H9 (cell line): ENCODE measurements around the gene XBP1. TPM values are rescaled to one million over a fixed set of nuclear protein-coding genes. Genes with fewer than 3 reads are reported as not detected.
A peak's percentile ranks its signal among the peaks of the same experiment; 100 is the strongest.

ENCODE experiments used
- DNase-seq: peaks from one replicate; pipeline ENCODE4 v3.0.0-alpha.2; 2017
- H2AFZ ChIP-seq: one replicate; pipeline ENCODE4 v1.6.1; 2013; ENCODE audit warnings: mild to moderate bottlenecking, low read length, control low read depth, moderate library complexity
- H2AK5ac ChIP-seq: 2 replicates; pipeline ENCODE4 v1.6.1; 2013; ENCODE audit warnings: low read length, control low read depth, mixed read lengths; ENCODE audit not compliant: insufficient read length
- H2BK120ac ChIP-seq: one replicate; pipeline ENCODE4 v1.6.1; 2013; ENCODE audit warnings: low read depth, mild to moderate bottlenecking, low read length, control low read depth, inconsistent platforms; ENCODE audit not compliant: poor library complexity, severe bottlenecking
- H2BK12ac ChIP-seq: 2 replicates; pipeline ENCODE4 v1.6.1; 2013; ENCODE audit warnings: low read length, control low read depth, mixed read lengths, low read depth; ENCODE audit not compliant: insufficient read length
- H2BK15ac ChIP-seq: 2 replicates; pipeline ENCODE4 v1.6.1; 2013; ENCODE audit warnings: low read depth, low read length, control low read depth
- H2BK20ac ChIP-seq: one replicate; pipeline ENCODE4 v1.6.1; 2013; ENCODE audit warnings: low read depth, mild to moderate bottlenecking, low read length, control low read depth, inconsistent platforms; ENCODE audit not compliant: poor library complexity, severe bottlenecking
- H2BK5ac ChIP-seq: 2 replicates; pipeline ENCODE4 v1.6.1; 2013; ENCODE audit warnings: low read length, control low read depth, mixed read lengths; ENCODE audit not compliant: insufficient read length
- H3K14ac ChIP-seq: 2 replicates; pipeline ENCODE4 v1.6.1; 2013; ENCODE audit warnings: low read length, control low read depth; ENCODE audit not compliant: insufficient read depth
- H3K18ac ChIP-seq: 2 replicates; pipeline ENCODE4 v1.6.1; 2013; ENCODE audit warnings: low read depth, mild to moderate bottlenecking, mixed read lengths, low read length, control low read depth; ENCODE audit not compliant: insufficient read length
- H3K23ac ChIP-seq: 2 replicates; pipeline ENCODE4 v1.6.1; 2013; ENCODE audit warnings: low read length, control low read depth, mixed read lengths, low read depth; ENCODE audit not compliant: insufficient read length
- H3K23me2 ChIP-seq: 2 replicates; pipeline ENCODE4 v1.6.1; 2013; ENCODE audit warnings: low read depth, mild to moderate bottlenecking, mixed read lengths, low read length, control low read depth; ENCODE audit not compliant: insufficient read length, poor library complexity, severe bottlenecking
- H3K27ac ChIP-seq: 2 replicates; pipeline ENCODE4 v1.5.1; 2013; ENCODE audit warnings: low read length, control low read depth, mixed read lengths, low read depth; ENCODE audit not compliant: insufficient read length
- H3K27me3 ChIP-seq: 2 replicates; pipeline ENCODE4 v1.6.1; 2013; ENCODE audit warnings: low read length, control low read depth, inconsistent platforms; ENCODE audit not compliant: insufficient read depth
- H3K4ac ChIP-seq: 2 replicates; pipeline ENCODE4 v1.6.1; 2013; ENCODE audit warnings: low read depth, mild to moderate bottlenecking, control low read depth, inconsistent platforms, low read length, moderate library complexity
- H3K4me1 ChIP-seq: 2 replicates; pipeline ENCODE4 v1.6.1; 2013; ENCODE audit warnings: low read length, control low read depth, inconsistent platforms; ENCODE audit not compliant: insufficient read depth
- H3K4me2 ChIP-seq: 2 replicates; pipeline ENCODE4 v1.6.1; 2013; ENCODE audit warnings: low read length, control low read depth, mixed read lengths; ENCODE audit not compliant: insufficient read length, insufficient read depth
- H3K56ac ChIP-seq: 2 replicates; pipeline ENCODE4 v1.6.1; 2013; ENCODE audit warnings: low read depth, mild to moderate bottlenecking, mixed read lengths, low read length, control low read depth; ENCODE audit not compliant: insufficient read length
- H3K79me1 ChIP-seq: 2 replicates; pipeline ENCODE4 v1.6.1; 2013; ENCODE audit warnings: low read depth, mild to moderate bottlenecking, moderate library complexity, low read length, control low read depth, inconsistent platforms; ENCODE audit not compliant: insufficient read depth, poor library complexity, severe bottlenecking
- H3K79me2 ChIP-seq: 2 replicates; pipeline ENCODE4 v1.6.1; 2013; ENCODE audit warnings: low read length, control low read depth, inconsistent platforms; ENCODE audit not compliant: insufficient read depth
- H3K9ac ChIP-seq: 2 replicates; pipeline ENCODE4 v1.6.1; 2013; ENCODE audit warnings: low read length, control low read depth, mixed read lengths; ENCODE audit not compliant: insufficient read length; ENCODE audit errors: extremely low read depth
- H3K9me3 ChIP-seq: one replicate; pipeline ENCODE4 v1.6.1; 2013; ENCODE audit warnings: low read depth, low read length, inconsistent platforms; ENCODE audit not compliant: control insufficient read depth
- H3T11ph ChIP-seq: one replicate; pipeline ENCODE4 v1.6.1; 2013; ENCODE audit warnings: mild to moderate bottlenecking, low read length, control low read depth, inconsistent platforms
- H4K20me1 ChIP-seq: one replicate; pipeline ENCODE4 v1.6.1; 2013; ENCODE audit not compliant: control insufficient read depth, insufficient read length, insufficient read depth
- H4K5ac ChIP-seq: 2 replicates; pipeline ENCODE4 v1.6.1; 2013; ENCODE audit warnings: low read depth, mild to moderate bottlenecking, mixed read lengths, low read length, control low read depth; ENCODE audit not compliant: insufficient read length
- H4K8ac ChIP-seq: replicated peaks from 2 replicates; pipeline ENCODE4 v1.6.1; 2013; ENCODE audit warnings: low read length, control low read depth, mixed read lengths, low read depth; ENCODE audit not compliant: insufficient read length
- H4K91ac ChIP-seq: 2 replicates; pipeline ENCODE4 v1.6.1; 2013; ENCODE audit warnings: low read depth, mild to moderate bottlenecking, moderate library complexity, mixed read lengths, low read length, control low read depth; ENCODE audit not compliant: insufficient read length
- H3K27ac Mint-ChIP-seq, 3 experiments: 2 replicates in 2 of 3; 3 replicates in 1 of 3; pipeline ENCODE4 v1.8.0; 2020 to 2021; ENCODE audit warnings: mixed read lengths in 3 of 3, mild to moderate bottlenecking in 1 of 3, moderate library complexity in 1 of 3
- H3K27me3 Mint-ChIP-seq: 2 replicates; pipeline ENCODE4 v1.8.0; 2021; ENCODE audit warnings: low read depth, mild to moderate bottlenecking, moderate library complexity, mixed read lengths
- H3K36me3 Mint-ChIP-seq, 3 experiments: 2 replicates in 2 of 3; 3 replicates in 1 of 3; pipeline ENCODE4 v1.8.0; 2020 to 2021; ENCODE audit warnings: low read depth in 3 of 3, mixed read lengths in 3 of 3; ENCODE audit not compliant: insufficient read depth in 1 of 3
- H3K4me1 Mint-ChIP-seq, 2 experiments: 2 replicates each; pipeline ENCODE4 v1.8.0; 2020; ENCODE audit warnings: mixed read lengths in 2 of 2
- H3K4me3 Mint-ChIP-seq, 2 experiments: 2 replicates in 1 of 2; 3 replicates in 1 of 2; pipeline ENCODE4 v1.8.0; 2020 to 2021; ENCODE audit warnings: mild to moderate bottlenecking in 2 of 2, mixed read lengths in 2 of 2, moderate library complexity in 1 of 2
- H3K9me3 Mint-ChIP-seq, 2 experiments: 2 replicates in 1 of 2; 3 replicates in 1 of 2; pipeline ENCODE4 v1.8.0; 2020; ENCODE audit warnings: mild to moderate bottlenecking in 2 of 2, mixed read lengths in 2 of 2, moderate library complexity in 1 of 2
- WGBS: extraction: QIAGEN DNeasy Blood & Tissue Kit; methylation state at CpG from one replicate; pipeline ENCODE4 v1.1.7; 2013; ENCODE audit warnings: missing lambda C conversion rate, low lambda C conversion rate, mixed read lengths; ENCODE audit not compliant: insufficient read length; ENCODE audit errors: extremely low coverage; 5-methylcytosine and 5-hydroxymethylcytosine counted together
- total RNA-seq: library from RNA; stranded (reverse); gene quantifications from 2 replicates; pipeline ENCODE4 v1.2.1, GENCODE V29; 2021
- TF ChIP-seq, protein P1 (sequence below): fragments of 200-600 bp; sonication (generic); conservative IDR thresholded peaks from 3 replicates; pipeline ENCODE4 v1.8.0; 2021; ENCODE audit warnings: antibody characterized with exemption, mild to moderate bottlenecking

The XBP1 gene
- total RNA-seq, 1 experiment from 2014 or later, result 114 TPM

- Histone ChIP-seq H2BK15ac (no peak overlapping the region), H3K4me1 (no peaks in the 10 kb centered on the region), H3K4ac (no peak overlapping the region), H3K14ac (no peak overlapping the region), H4K5ac (no peak overlapping the region), H2BK120ac (no peak overlapping the region), H4K8ac (no peak overlapping the region), H4K20me1 (no peaks in the 10 kb centered on the region), H3K27me3 (no peaks in the 10 kb centered on the region), H3K9me3 (no peaks in the 10 kb centered on the region), H2BK12ac (no peak overlapping the region), H3K56ac (no peak overlapping the region), H4K91ac (no peak overlapping the region), H2BK5ac (no peak overlapping the region), H3K23ac (peak overlapping the region; percentile 49), H3K9ac (no peak overlapping the region), H3K27ac (no peak overlapping the region), H2BK20ac (no peak overlapping the region), H3K79me2 (no peaks in the 10 kb centered on the region; the same call in 1 of the 2 replicates), H3K79me1 (peaks cover 12% of the 10 kb centered on the region), H3K4me2 (no peak overlapping the region), H3K23me2 (no peaks in the 10 kb centered on the region), H2AK5ac (no peak overlapping the region), H3T11ph (no peak overlapping the region), H3K18ac (no peak overlapping the region), H2AFZ (no peak overlapping the region)
- Mint-ChIP-seq H3K9me3 (no peaks in the 10 kb centered on the region), H3K4me1 (no peaks in the 10 kb centered on the region), H3K27me3 (no peaks in the 10 kb centered on the region), H3K36me3 (peaks cover 31 to 71% (median 61%) of the 10 kb centered on the region in 3 experiments; a peak in 6 of 7 replicates), H3K27ac (0 out of 7 replicates have a peak overlapping the region, but pooled peaks of 1 of the 3 experiments have one; percentile 32), H3K4me3 (no peak overlapping the region)
- TF ChIP-seq, protein P1, sequence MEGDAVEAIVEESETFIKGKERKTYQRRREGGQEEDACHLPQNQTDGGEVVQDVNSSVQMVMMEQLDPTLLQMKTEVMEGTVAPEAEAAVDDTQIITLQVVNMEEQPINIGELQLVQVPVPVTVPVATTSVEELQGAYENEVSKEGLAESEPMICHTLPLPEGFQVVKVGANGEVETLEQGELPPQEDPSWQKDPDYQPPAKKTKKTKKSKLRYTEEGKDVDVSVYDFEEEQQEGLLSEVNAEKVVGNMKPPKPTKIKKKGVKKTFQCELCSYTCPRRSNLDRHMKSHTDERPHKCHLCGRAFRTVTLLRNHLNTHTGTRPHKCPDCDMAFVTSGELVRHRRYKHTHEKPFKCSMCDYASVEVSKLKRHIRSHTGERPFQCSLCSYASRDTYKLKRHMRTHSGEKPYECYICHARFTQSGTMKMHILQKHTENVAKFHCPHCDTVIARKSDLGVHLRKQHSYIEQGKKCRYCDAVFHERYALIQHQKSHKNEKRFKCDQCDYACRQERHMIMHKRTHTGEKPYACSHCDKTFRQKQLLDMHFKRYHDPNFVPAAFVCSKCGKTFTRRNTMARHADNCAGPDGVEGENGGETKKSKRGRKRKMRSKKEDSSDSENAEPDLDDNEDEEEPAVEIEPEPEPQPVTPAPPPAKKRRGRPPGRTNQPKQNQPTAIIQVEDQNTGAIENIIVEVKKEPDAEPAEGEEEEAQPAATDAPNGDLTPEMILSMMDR, result no peak
- no peak for DNase-seq
- no CpG with 5 or more reads among the region's 1 CpG for WGBS
Measured at GRCh38 chr22:28780296-28780695, 20.1 kb downstream of the XBP1 start.
